Ectodermal cell (in vitro differentiated cells): ENCODE data around the gene DDX1.

ENCODE experiments used
- H3K27ac ChIP-seq: 2 replicates; pipeline ENCODE4 v1.7.0; 2013; ENCODE audit warnings: mild to moderate bottlenecking, low read depth, low read length; ENCODE audit not compliant: insufficient read depth, poor library complexity, severe bottlenecking
- H3K27me3 ChIP-seq: 2 replicates; pipeline ENCODE4 v1.7.0; 2013; ENCODE audit warnings: mild to moderate bottlenecking, low read length; ENCODE audit not compliant: insufficient read depth, control insufficient read depth, poor library complexity, severe bottlenecking
- H3K36me3 ChIP-seq: one replicate; pipeline ENCODE4 v1.7.0; 2013; ENCODE audit warnings: low read length; ENCODE audit not compliant: control insufficient read depth, insufficient read depth
- H3K4me1 ChIP-seq: one replicate; pipeline ENCODE4 v1.7.0; 2013; ENCODE audit warnings: low read length; ENCODE audit not compliant: control insufficient read depth, insufficient read depth
- H3K4me3 ChIP-seq: 2 replicates; pipeline ENCODE4 v1.7.0; 2013; ENCODE audit warnings: low read depth, low read length, control low read depth; ENCODE audit not compliant: insufficient read depth
- H3K9me3 ChIP-seq: 2 replicates; pipeline ENCODE4 v1.7.0; 2013; ENCODE audit warnings: mild to moderate bottlenecking, low read length, moderate library complexity; ENCODE audit not compliant: control insufficient read depth
- WGBS, 2 experiments: methylation state at CpG; one replicate each; pipeline ENCODE4 v1.1.7; 2013; ENCODE audit warnings: missing lambda C conversion rate in 2 of 2; 5-methylcytosine and 5-hydroxymethylcytosine counted together

Gene DDX1

GRCh38 chr2:15580451-15580850 lies 11.2 kb upstream of the DDX1 start:
- Histone ChIP-seq H3K4me3 (no peak overlapping the region), H3K36me3 (no peaks in the 10 kb centered on the region), H3K27me3 (no peaks in the 10 kb centered on the region), H3K27ac (no peak overlapping the region), H3K9me3 (no peaks in the 10 kb centered on the region), H3K4me1 (no peaks in the 10 kb centered on the region)
- WGBS, 2 experiments: 93 to 95% methylated on average over 2 of the region's 2 CpGs

GRCh38 chr2:15582710-15583357 lies 8.8 kb upstream of the DDX1 start:
- no peaks in the 10 kb centered on the region for H3K9me3 ChIP-seq
- H3K27me3 ChIP-seq: no peaks in the 10 kb centered on the region
- no peaks in the 10 kb centered on the region for H3K4me1 ChIP-seq
- H3K4me3 ChIP-seq: no peak overlapping the region
- H3K27ac ChIP-seq: no peak overlapping the region
- no peaks in the 10 kb centered on the region for H3K36me3 ChIP-seq
- 94% methylated on average over 15 of the region's 15 CpGs for WGBS, 2 experiments

- Histone ChIP-seq H3K27ac (no peak overlapping the region), H3K36me3 (no peaks in the 10 kb centered on the region), H3K4me3 (no peak overlapping the region), H3K4me1 (no peaks in the 10 kb centered on the region), H3K27me3 (no peaks in the 10 kb centered on the region), H3K9me3 (no peaks in the 10 kb centered on the region)
- 83 to 89% methylated on average over 1 of the region's 1 CpG for WGBS, 2 experiments
These were observed 7.8 kb upstream of the DDX1 start for GRCh38 chr2:15583826-15584225.

- Histone ChIP-seq H3K9me3 (no peaks in the 10 kb centered on the region), H3K27ac (no peak overlapping the region), H3K36me3 (no peaks in the 10 kb centered on the region), H3K4me3 (no peak overlapping the region), H3K27me3 (no peaks in the 10 kb centered on the region), H3K4me1 (no peaks in the 10 kb centered on the region)
These were observed 7.4 kb upstream of the DDX1 start for GRCh38 chr2:15584316-15584715.

- H3K27ac ChIP-seq: no peak overlapping the region
- no peak overlapping the region for H3K4me3 ChIP-seq
- H3K4me1 ChIP-seq: no peaks in the 10 kb centered on the region
- 81 to 93% methylated on average over 2 of the region's 2 CpGs for WGBS, 2 experiments
- H3K9me3 ChIP-seq: no peaks in the 10 kb centered on the region
- H3K27me3 ChIP-seq: no peaks in the 10 kb centered on the region
- H3K36me3 ChIP-seq: no peaks in the 10 kb centered on the region
These were observed 6.8 kb upstream of the DDX1 start for GRCh38 chr2:15584767-15585469.

- no peak overlapping the region for H3K4me3 ChIP-seq
- 76 to 84% methylated on average over 4 of the region's 4 CpGs for WGBS, 2 experiments
- no peaks in the 10 kb centered on the region for H3K27me3 ChIP-seq
- peaks cover 7% of the 10 kb centered on the region for H3K4me1 ChIP-seq
- no peaks in the 10 kb centered on the region for H3K9me3 ChIP-seq
- no peak overlapping the region for H3K27ac ChIP-seq
- H3K36me3 ChIP-seq: no peaks in the 10 kb centered on the region
These were observed 3.2 kb upstream of the DDX1 start for GRCh38 chr2:15588329-15588919.

GRCh38 chr2:15591373-15591691 lies 336 bp upstream of the DDX1 start:
- no peak overlapping the region for H3K27ac ChIP-seq
- H3K9me3 ChIP-seq: no peaks in the 10 kb centered on the region
- H3K4me1 ChIP-seq: peaks cover 9% of the 10 kb centered on the region
- H3K36me3 ChIP-seq: peaks cover 3% of the 10 kb centered on the region
- WGBS, 2 experiments: 19 to 27% methylated on average over 6 to 7 of the region's 7 CpGs
- peak overlapping the region; percentile 73 for H3K4me3 ChIP-seq
- no peaks in the 10 kb centered on the region for H3K27me3 ChIP-seq

- no peaks in the 10 kb centered on the region for H3K27me3 ChIP-seq
- peaks cover 9% of the 10 kb centered on the region for H3K4me1 ChIP-seq
- H3K27ac ChIP-seq: no peak overlapping the region
- H3K36me3 ChIP-seq: peaks cover 10% of the 10 kb centered on the region
- WGBS, 2 experiments: 96 to 97% methylated on average over 3 of the region's 3 CpGs
- no peak overlapping the region for H3K4me3 ChIP-seq
- H3K9me3 ChIP-seq: no peaks in the 10 kb centered on the region
These were observed 1.6 kb downstream of the DDX1 start for GRCh38 chr2:15593327-15593705.

GRCh38 chr2:15594291-15595256 lies 2.9 kb downstream of the DDX1 start:
- Histone ChIP-seq H3K4me1 (peaks cover 9% of the 10 kb centered on the region), H3K9me3 (no peaks in the 10 kb centered on the region), H3K27ac (no peak overlapping the region), H3K4me3 (no peak overlapping the region), H3K27me3 (no peaks in the 10 kb centered on the region), H3K36me3 (peaks cover 10% of the 10 kb centered on the region)
- 86 to 91% methylated on average over 5 of the region's 5 CpGs for WGBS, 2 experiments
